Fibroblast of lung (primary cell): ENCODE data around the gene HVCN1. TPM values are rescaled to one million over a fixed set of nuclear protein-coding genes. Genes with fewer than 3 reads are reported as not detected.

Source experiments
- DNase-seq, 2 donors: peaks; one replicate each; pipeline versions ENCODE4 v3.0.0 to v3.0.0-alpha.2; 2010; ENCODE audit warnings: low read depth in 2 of 2
- H2AFZ ChIP-seq: 2 replicates; pipeline ENCODE4 v1.5.1; 2012; ENCODE audit warnings: low read length, control low read depth, inconsistent platforms
- H3K27ac ChIP-seq: 2 replicates; pipeline ENCODE4 v1.5.1; 2011; ENCODE audit warnings: low read length, control low read depth; ENCODE audit not compliant: insufficient read depth
- H3K27me3 ChIP-seq: 2 replicates; pipeline ENCODE4 v1.5.1; 2011; ENCODE audit warnings: mild to moderate bottlenecking, low read length; ENCODE audit not compliant: control insufficient read depth, insufficient read depth
- H3K36me3 ChIP-seq: 2 replicates; pipeline ENCODE4 v1.5.1; 2011; ENCODE audit warnings: low read length; ENCODE audit not compliant: control insufficient read depth, insufficient read depth
- H3K4me1 ChIP-seq: 2 replicates; pipeline ENCODE4 v1.5.1; 2011; ENCODE audit warnings: low read length; ENCODE audit not compliant: control insufficient read depth, insufficient read depth; ENCODE audit errors: extremely low read depth
- H3K4me2 ChIP-seq: 2 replicates; pipeline ENCODE4 v1.5.1; 2011; ENCODE audit warnings: low read length, control low read depth; ENCODE audit not compliant: insufficient read depth; ENCODE audit errors: extremely low read depth
- H3K4me3 ChIP-seq, 4 experiments: fragments of 200-600 bp in 1 of 4; sonication (generic) in 1 of 4; replicated peaks in 1 of 4; 2 replicates each; pipeline ENCODE4 v1.5.1; 2011 to 2016; ENCODE audit warnings: low read length in 4 of 4, low read depth in 3 of 4, mild to moderate bottlenecking in 3 of 4, control low read depth in 2 of 4, inconsistent platforms in 1 of 4, mixed read lengths in 1 of 4; ENCODE audit not compliant: insufficient read depth in 1 of 4; ENCODE audit errors: control extremely low read depth in 1 of 4
- H3K79me2 ChIP-seq: 2 replicates; pipeline ENCODE4 v1.5.1; 2012; ENCODE audit warnings: mild to moderate bottlenecking, low read length, inconsistent platforms; ENCODE audit not compliant: control insufficient read depth, insufficient read depth
- H3K9ac ChIP-seq: 2 replicates; pipeline ENCODE4 v1.5.1; 2011; ENCODE audit warnings: mild to moderate bottlenecking, low read length, control low read depth; ENCODE audit not compliant: insufficient read depth
- H3K9me3 ChIP-seq: 2 replicates; pipeline ENCODE4 v1.5.1; 2012; ENCODE audit warnings: low read depth, low read length; ENCODE audit not compliant: control insufficient read depth, insufficient read depth
- H4K20me1 ChIP-seq: 2 replicates; pipeline ENCODE4 v1.5.1; 2011; ENCODE audit warnings: low read length; ENCODE audit not compliant: control insufficient read depth, insufficient read depth; ENCODE audit errors: extremely low read depth
- EZH2 ChIP-seq: IDR thresholded peaks from 2 replicates; pipeline ENCODE4 v1.5.1; 2012; ENCODE audit warnings: low read length, control low read depth, mild to moderate bottlenecking; ENCODE audit errors: missing control alignments
- polyA plus RNA-seq, 2 donors: library from polyadenylated mRNA; depleted of rRNA in 1 of 2; stranded (reverse) in 1 of 2; unstranded in 1 of 2; fragments of >200 nt; gene quantifications; 2 replicates each; pipeline ENCODE4 v1.2.1, GENCODE V29; 2011 to 2012; ENCODE audit warnings: missing spikeins in 1 of 2
- total RNA-seq: library from RNA; depleted of rRNA; stranded (reverse); fragments of >200 nt; gene quantifications from 2 replicates; pipeline ENCODE4 v1.2.1, GENCODE V29; 2014
- TF ChIP-seq, protein P1 (sequence below), 2 donors: IDR thresholded peaks in 1 of 2; conservative IDR thresholded peaks in 1 of 2; 1 replicate in 1 of 2; 2 replicates in 1 of 2; pipeline ENCODE4 v1.5.1; 2011 to 2012; ENCODE audit warnings: low read length in 2 of 2, control low read depth in 1 of 2, inconsistent platforms in 1 of 2, low read depth in 1 of 2, mild to moderate bottlenecking in 1 of 2

HVCN1 gene
- total and polyA plus RNA-seq, 2 donors (not counting 1 experiment from before 2014, with no cell fraction given) = 3.6 to 7.4 TPM

DNA sequence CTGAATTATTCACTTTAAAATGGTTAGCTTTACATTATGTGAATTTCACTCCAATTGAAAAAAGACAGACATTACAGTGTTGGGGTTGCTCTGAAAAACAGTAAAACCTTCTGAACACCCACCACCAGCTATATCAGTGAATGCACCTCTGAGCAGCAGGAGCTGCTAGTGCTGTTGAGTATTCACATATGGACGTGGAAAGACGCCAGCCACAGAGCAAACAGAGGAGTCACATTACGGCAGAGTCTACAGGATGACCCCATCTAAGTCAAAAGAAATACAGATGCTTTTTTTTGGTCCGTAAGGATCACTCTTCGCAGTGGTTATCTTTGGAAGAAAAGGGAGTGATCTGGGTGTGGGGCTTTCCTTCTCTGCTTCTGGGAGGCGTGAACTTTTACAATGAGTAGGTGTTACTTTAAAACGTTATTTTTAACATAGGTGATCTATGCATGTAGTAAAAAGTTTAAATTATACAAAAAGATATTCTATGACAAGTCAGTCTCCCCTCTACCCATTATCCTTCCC, 4.5 kb downstream of the HVCN1 start:
- H2AFZ ChIP-seq = no peak overlapping the region
- no peak overlapping the region for H3K4me3 ChIP-seq
- no peak overlapping the region for H3K9ac ChIP-seq
- no peaks in the 10 kb centered on the region for H4K20me1 ChIP-seq
- H3K4me1 ChIP-seq = peaks cover 3% of the 10 kb centered on the region
- H3K4me2 ChIP-seq = no peak overlapping the region
- no peak overlapping the region for H3K27ac ChIP-seq
- H3K36me3 ChIP-seq = no peaks in the 10 kb centered on the region
- no peaks in the 10 kb centered on the region for H3K79me2 ChIP-seq
- peak in 1 of 2 donors; percentile 66 for DNase-seq
- peaks cover 9% of the 10 kb centered on the region for H3K27me3 ChIP-seq
- no peak for TF ChIP-seq EZH2
- TF ChIP-seq, protein P1, sequence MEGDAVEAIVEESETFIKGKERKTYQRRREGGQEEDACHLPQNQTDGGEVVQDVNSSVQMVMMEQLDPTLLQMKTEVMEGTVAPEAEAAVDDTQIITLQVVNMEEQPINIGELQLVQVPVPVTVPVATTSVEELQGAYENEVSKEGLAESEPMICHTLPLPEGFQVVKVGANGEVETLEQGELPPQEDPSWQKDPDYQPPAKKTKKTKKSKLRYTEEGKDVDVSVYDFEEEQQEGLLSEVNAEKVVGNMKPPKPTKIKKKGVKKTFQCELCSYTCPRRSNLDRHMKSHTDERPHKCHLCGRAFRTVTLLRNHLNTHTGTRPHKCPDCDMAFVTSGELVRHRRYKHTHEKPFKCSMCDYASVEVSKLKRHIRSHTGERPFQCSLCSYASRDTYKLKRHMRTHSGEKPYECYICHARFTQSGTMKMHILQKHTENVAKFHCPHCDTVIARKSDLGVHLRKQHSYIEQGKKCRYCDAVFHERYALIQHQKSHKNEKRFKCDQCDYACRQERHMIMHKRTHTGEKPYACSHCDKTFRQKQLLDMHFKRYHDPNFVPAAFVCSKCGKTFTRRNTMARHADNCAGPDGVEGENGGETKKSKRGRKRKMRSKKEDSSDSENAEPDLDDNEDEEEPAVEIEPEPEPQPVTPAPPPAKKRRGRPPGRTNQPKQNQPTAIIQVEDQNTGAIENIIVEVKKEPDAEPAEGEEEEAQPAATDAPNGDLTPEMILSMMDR (conservative IDR thresholded peaks at IDR 0.05 in 1 of 2, IDR thresholded peaks at IDR 0.05 in 1 of 2; ENCODE audit: low read depth in 1 of 2, low read length in 2 of 2) = no peak
- H3K9me3 ChIP-seq = no peaks in the 10 kb centered on the region

DNA sequence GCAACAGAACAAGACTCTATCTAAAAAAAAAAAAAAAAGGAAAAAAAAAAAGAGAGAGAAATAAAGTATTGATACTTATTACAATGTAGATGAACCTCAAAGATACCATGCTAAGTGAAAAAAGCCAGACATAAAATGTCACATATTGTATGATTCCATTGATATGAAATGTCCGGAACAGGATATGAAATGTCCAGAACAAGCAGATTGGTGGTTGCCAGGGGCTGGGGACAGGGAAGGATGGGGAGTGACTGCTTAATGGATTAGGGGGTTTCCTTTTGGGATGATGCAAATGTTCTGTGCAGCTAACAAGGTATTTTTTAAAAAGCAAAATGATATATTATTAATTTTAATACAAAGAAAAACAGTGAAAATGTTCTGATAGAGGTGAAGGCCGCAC, 5.0 kb downstream of the HVCN1 start:
- Histone ChIP-seq H3K4me3 (no peak overlapping the region), H2AFZ (no peak overlapping the region), H3K27me3 (peaks cover 9% of the 10 kb centered on the region), H3K27ac (no peak overlapping the region), H3K36me3 (no peaks in the 10 kb centered on the region), H3K9ac (no peak overlapping the region), H3K4me2 (no peak overlapping the region), H3K79me2 (no peaks in the 10 kb centered on the region), H3K9me3 (no peaks in the 10 kb centered on the region), H3K4me1 (peaks cover 3% of the 10 kb centered on the region), H4K20me1 (no peaks in the 10 kb centered on the region)
- no peak for DNase-seq
- TF ChIP-seq, protein P1 (conservative IDR thresholded peaks at IDR 0.05 in 1 of 2, IDR thresholded peaks at IDR 0.05 in 1 of 2; ENCODE audit: low read depth in 1 of 2, low read length in 2 of 2) = no peak
- no peak for TF ChIP-seq EZH2

DNA sequence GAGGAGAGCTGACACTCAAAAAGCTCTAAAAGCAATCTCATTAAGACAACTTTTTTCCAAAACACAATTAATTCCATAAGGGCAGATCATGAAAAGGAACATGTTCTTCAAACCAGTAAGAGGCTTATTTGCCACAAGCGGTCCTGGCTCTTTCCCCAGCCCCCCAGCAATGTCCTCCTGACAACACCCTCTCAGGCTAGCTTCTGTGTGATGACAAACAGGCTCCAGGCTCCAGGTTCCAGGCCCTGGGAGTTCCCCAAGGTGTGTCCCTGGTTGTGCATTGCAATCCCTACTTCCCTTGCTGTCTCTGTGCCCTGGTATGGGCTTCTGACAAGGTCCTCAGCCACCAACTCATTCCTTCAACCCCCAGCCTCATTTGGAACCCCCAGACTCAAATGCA, 8.9 kb downstream of the HVCN1 start:
- DNase-seq = no peak
- Histone ChIP-seq H3K4me1 (no peaks in the 10 kb centered on the region), H3K36me3 (no peaks in the 10 kb centered on the region), H3K9me3 (no peaks in the 10 kb centered on the region), H3K27me3 (no peaks in the 10 kb centered on the region), H3K4me2 (no peak overlapping the region), H4K20me1 (no peaks in the 10 kb centered on the region), H3K79me2 (no peaks in the 10 kb centered on the region), H3K9ac (no peak overlapping the region), H2AFZ (no peak overlapping the region), H3K4me3 (no peak overlapping the region), H3K27ac (no peak overlapping the region)
- no peak for TF ChIP-seq EZH2
- TF ChIP-seq, protein P1 (conservative IDR thresholded peaks at IDR 0.05 in 1 of 2, IDR thresholded peaks at IDR 0.05 in 1 of 2; ENCODE audit: low read depth in 1 of 2, low read length in 2 of 2) = no peak
